Measurements from ENCODE around the gene S100A2. TPM values are rescaled to one million over a fixed set of nuclear protein-coding genes. Genes with fewer than 3 reads are reported as not detected.
A peak's percentile ranks its signal among the peaks of the same experiment; 100 is the strongest.
"Not testable (repeated sequence)": the region's sequence is repeated elsewhere in the genome, so short reads cannot be mapped to it uniquely, and the experiment has no call there.

Gene S100A2
- total RNA-seq, 2 experiments from 2014 or later = 0.50 TPM; not detected in 1

- ATAC-seq = no peak
- intact Hi-C loops (cut with micrococcal nuclease) = no loop called here
- no peaks in the 10 kb centered on the region for H3K9me3 Mint-ChIP-seq
- no peaks in the 10 kb centered on the region for H3K27me3 Mint-ChIP-seq
- no peak for DNase-seq
- no peak for TF ChIP-seq CTCF (IDR thresholded peaks at IDR 0.05)
- H3K4me3 Mint-ChIP-seq = no peak overlapping the region
- CTCF ChIA-PET = interaction anchor here (0.8 to 2.8 kb wide), 7 partner anchors 9 to 88 kb away, joined by 3 to 16 read pairs (median 6); partner anchors contain the start of gene S100A6
- POLR2A ChIA-PET = interaction anchor here (0.6 to 1.0 kb wide), 3 partner anchors 9 to 398 kb away, joined by 3 to 5 read pairs (median 3); no protein-coding TSS in a partner anchor
- H3K4me1 Mint-ChIP-seq (ENCODE audit: low read depth) = peaks cover 13% of the 10 kb centered on the region
- no peaks in the 10 kb centered on the region for H3K36me3 Mint-ChIP-seq (ENCODE audit: low read depth)
- no peak overlapping the region for H3K27ac Mint-ChIP-seq
These were observed 39.5 kb downstream of the S100A2 start for GRCh38 chr1:153526132-153526543.

GRCh38 chr1:153525088-153525728 is 40.4 kb downstream of the S100A2 start:
- Mint-ChIP-seq H3K36me3 (ENCODE audit: low read depth) (no peaks in the 10 kb centered on the region), H3K27me3 (no peaks in the 10 kb centered on the region), H3K4me3 (no peak overlapping the region), H3K9me3 (no peaks in the 10 kb centered on the region), H3K27ac (no peak overlapping the region), H3K4me1 (ENCODE audit: low read depth) (peaks cover 5% of the 10 kb centered on the region)
- ChIA-PET POLR2A (interaction anchor here (0.8 to 1.0 kb wide), 2 partner anchors 9 to 10 kb away, joined by 3 to 5 read pairs; no protein-coding TSS in a partner anchor), CTCF (interaction anchor here (0.8 to 2.8 kb wide), 8 partner anchors 10 to 60 kb away, joined by 3 to 16 read pairs (median 5); partner anchors contain the start of gene S100A6)
- intact Hi-C loops (cut with micrococcal nuclease) = no loop called here
- no peak for TF ChIP-seq CTCF (IDR thresholded peaks at IDR 0.05)
- no peak for DNase-seq
- no peak for ATAC-seq

- H3K36me3 Mint-ChIP-seq (ENCODE audit: low read depth); ATAC-seq; H3K4me1 Mint-ChIP-seq (ENCODE audit: low read depth); H3K9me3 Mint-ChIP-seq; intact Hi-C loops (cut with micrococcal nuclease); H3K27me3 Mint-ChIP-seq: not testable (repeated sequence)
- peak; percentile 38 for DNase-seq
- POLR2A ChIA-PET = interaction anchor here (1.5 kb wide), 1 partner anchor 96 kb away, joined by 3 read pairs; no protein-coding TSS in a partner anchor
- CTCF ChIA-PET = interaction anchor here (0.7 to 4.6 kb wide), 6 partner anchors 10 to 155 kb away, joined by 3 to 39 read pairs (median 10); partner anchors contain the start of gene S100A13
- H3K27ac Mint-ChIP-seq = peak overlapping the region; percentile 71
- H3K4me3 Mint-ChIP-seq = peak overlapping the region; percentile 41
These were observed 43.1 kb downstream of the S100A2 start for GRCh38 chr1:153522353-153523048.

GRCh38 chr1:153521808-153522207 is 43.8 kb downstream of the S100A2 start:
- H3K27me3 Mint-ChIP-seq; H3K4me3 Mint-ChIP-seq; ATAC-seq; H3K27ac Mint-ChIP-seq; H3K9me3 Mint-ChIP-seq; DNase-seq; H3K4me1 Mint-ChIP-seq (ENCODE audit: low read depth); intact Hi-C loops (cut with micrococcal nuclease); H3K36me3 Mint-ChIP-seq (ENCODE audit: low read depth): not testable (repeated sequence)
- CTCF ChIA-PET = interaction anchor here (0.7 to 4.6 kb wide), 8 partner anchors 11 to 105 kb away, joined by 3 to 39 read pairs (median 5); partner anchors contain the start of gene S100A13
- POLR2A ChIA-PET = interaction anchor here (1.5 to 2.5 kb wide), 3 partner anchors 11 to 97 kb away, joined by 3 to 10 read pairs (median 6); partner anchors contain the start of gene S100A6

GRCh38 chr1:153520818-153521476 is 44.7 kb downstream of the S100A2 start:
- no peaks in the 10 kb centered on the region for H3K27me3 Mint-ChIP-seq
- no peak for ATAC-seq
- POLR2A ChIA-PET = interaction anchor here (0.6 to 2.5 kb wide), 4 partner anchors 12 to 140 kb away, joined by 3 to 10 read pairs (median 4); partner anchors contain the start of gene S100A6

GRCh38 chr1:153520137-153520691 is 45.4 kb downstream of the S100A2 start:
- ATAC-seq; H3K27me3 Mint-ChIP-seq; H3K4me1 Mint-ChIP-seq (ENCODE audit: low read depth); H3K4me3 Mint-ChIP-seq; intact Hi-C loops (cut with micrococcal nuclease); H3K9me3 Mint-ChIP-seq; DNase-seq; H3K36me3 Mint-ChIP-seq (ENCODE audit: low read depth); H3K27ac Mint-ChIP-seq: not testable (repeated sequence)
- POLR2A ChIA-PET = interaction anchor here (1.7 to 2.5 kb wide), 2 partner anchors 12 to 15 kb away, joined by 6 to 10 read pairs; partner anchors contain the start of gene S100A6
- CTCF ChIA-PET = interaction anchor here (0.8 to 4.6 kb wide), 11 partner anchors 10 to 229 kb away, joined by 3 to 39 read pairs (median 5); no protein-coding TSS in a partner anchor

More at GRCh38 chr1:153520818-153521476, 44.7 kb downstream of the S100A2 start:
- H3K27ac Mint-ChIP-seq = no peak overlapping the region
- CTCF ChIA-PET = interaction anchor here (0.7 to 4.6 kb wide), 13 partner anchors 10 to 229 kb away, joined by 3 to 39 read pairs (median 5); partner anchors contain the start of gene S100A13
- no peaks in the 10 kb centered on the region for H3K36me3 Mint-ChIP-seq (ENCODE audit: low read depth)
- no peak for DNase-seq
- H3K4me3 Mint-ChIP-seq = no peak overlapping the region
- H3K9me3 Mint-ChIP-seq = no peaks in the 10 kb centered on the region
- intact Hi-C loops (cut with micrococcal nuclease) = no loop called here
- TF ChIP-seq CTCF (IDR thresholded peaks at IDR 0.05) = no peak
- peaks cover 7% of the 10 kb centered on the region for H3K4me1 Mint-ChIP-seq (ENCODE audit: low read depth)

All from activated CD8-positive, alpha-beta T cell treated with anti-CD3 and anti-CD28 coated beads for 36 hours (primary cell).